ENCODE measurements around the gene TSGA10IP. TPM values are rescaled to one million over a fixed set of nuclear protein-coding genes. Genes with fewer than 3 reads are reported as not detected.

TSGA10IP gene
- total RNA-seq, 1 experiment from 2014 or later, result not detected

DNA sequence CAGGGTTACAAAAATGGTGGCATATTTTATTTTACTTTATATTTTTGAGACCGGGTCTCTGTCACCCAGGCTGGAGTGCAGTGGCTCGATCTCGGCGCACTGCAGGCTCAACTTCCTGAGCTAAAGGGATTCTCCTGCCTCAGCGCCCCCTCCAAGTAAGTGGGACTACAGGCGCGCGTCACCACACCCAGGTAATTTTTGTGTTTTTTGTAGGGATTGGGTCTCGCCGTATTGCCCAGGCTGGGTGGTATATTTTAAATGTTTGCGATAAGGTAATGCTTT, 44.4 kb upstream of the TSGA10IP start:
- Histone ChIP-seq H3K27ac (ENCODE audit: low read depth, low read length) (peak overlapping the region; percentile 20; the same call in 1 of the 2 replicates), H3K9me2 (ENCODE audit: insufficient read depth) (no peaks in the 10 kb centered on the region), H4K20me1 (ENCODE audit: insufficient read depth) (peaks cover 18% of the 10 kb centered on the region; the same call in 1 of the 2 replicates), H3K9ac (ENCODE audit: low read length) (peak overlapping the region; percentile 99), H2AFZ (ENCODE audit: low read depth, low read length, poor library complexity, severe bottlenecking) (no peak overlapping the region), H3K4me1 (ENCODE audit: control insufficient read depth in 1 of 2, insufficient read depth in 2 of 2, low read length in 2 of 2) (peaks cover 51 to 85% of the 10 kb centered on the region in 2 experiments), H3K36me3 (ENCODE audit: control insufficient read depth in 1 of 2, insufficient read depth in 2 of 2, low read length in 2 of 2) (peaks cover 4 to 32% of the 10 kb centered on the region in 2 experiments; a peak in 3 of 4 replicates), H3K4me2 (ENCODE audit: low read length) (peak overlapping the region; percentile 71), H3K9me3 (ENCODE audit: control insufficient read depth in 1 of 2, insufficient read depth in 1 of 2, low read depth in 1 of 2, low read length in 2 of 2) (no peaks in the 10 kb centered on the region), H3K4me3 (replicated peaks in 1 of 2; ENCODE audit: low read depth in 1 of 2, low read length in 2 of 2) (peak overlapping the region in 1 of 2 experiments; percentile 90; a peak in 2 of 4 replicates), H3K27me3 (ENCODE audit: insufficient read depth, low read length) (no peaks in the 10 kb centered on the region), H3K79me2 (ENCODE audit: insufficient read depth, low read length) (peaks cover 51% of the 10 kb centered on the region)
- ChIA-PET POLR2A (interaction anchor here (1.2 to 10.9 kb wide), 5 partner anchors 10 to 41 kb away, joined by 6 to 124 read pairs (median 30); partner anchors contain the start of genes CCDC85B, FIBP and MUS81), CTCF (interaction anchor here (0.9 to 1.4 kb wide), 5 partner anchors 9 to 41 kb away, joined by 3 to 6 read pairs (median 5); partner anchors contain the start of genes CCDC85B, FIBP and MUS81), RAD21 (ENCODE audit: low non-redundant PET in 1 of 2, low total read pairs in 2 of 2, uncharacterized antibody in 2 of 2, unreplicated experiment in 2 of 2) (no interaction called here)
- TF ChIP-seq, protein P1, sequence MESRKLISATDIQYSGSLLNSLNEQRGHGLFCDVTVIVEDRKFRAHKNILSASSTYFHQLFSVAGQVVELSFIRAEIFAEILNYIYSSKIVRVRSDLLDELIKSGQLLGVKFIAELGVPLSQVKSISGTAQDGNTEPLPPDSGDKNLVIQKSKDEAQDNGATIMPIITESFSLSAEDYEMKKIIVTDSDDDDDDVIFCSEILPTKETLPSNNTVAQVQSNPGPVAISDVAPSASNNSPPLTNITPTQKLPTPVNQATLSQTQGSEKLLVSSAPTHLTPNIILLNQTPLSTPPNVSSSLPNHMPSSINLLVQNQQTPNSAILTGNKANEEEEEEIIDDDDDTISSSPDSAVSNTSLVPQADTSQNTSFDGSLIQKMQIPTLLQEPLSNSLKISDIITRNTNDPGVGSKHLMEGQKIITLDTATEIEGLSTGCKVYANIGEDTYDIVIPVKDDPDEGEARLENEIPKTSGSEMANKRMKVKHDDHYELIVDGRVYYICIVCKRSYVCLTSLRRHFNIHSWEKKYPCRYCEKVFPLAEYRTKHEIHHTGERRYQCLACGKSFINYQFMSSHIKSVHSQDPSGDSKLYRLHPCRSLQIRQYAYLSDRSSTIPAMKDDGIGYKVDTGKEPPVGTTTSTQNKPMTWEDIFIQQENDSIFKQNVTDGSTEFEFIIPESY (IDR thresholded peaks at IDR 0.05; ENCODE audit: extremely low read depth, insufficient replicate concordance, low read length), result no peak
- no peak for TF ChIP-seq TCF7L2 (IDR thresholded peaks at IDR 0.05; ENCODE audit: borderline replicate concordance, extremely low read depth, insufficient read depth, insufficient read length)
- no peak for DNase-seq (ENCODE audit: low read depth, low spot score)
- no peak for ATAC-seq
- intact Hi-C loops (cut with micrococcal nuclease), result loop anchor here (1.0 kb wide), 1 partner anchor 15 kb away; no protein-coding TSS in a partner anchor
- BruUV-seq (replicated peaks), result TSS peak; percentile 90

DNA sequence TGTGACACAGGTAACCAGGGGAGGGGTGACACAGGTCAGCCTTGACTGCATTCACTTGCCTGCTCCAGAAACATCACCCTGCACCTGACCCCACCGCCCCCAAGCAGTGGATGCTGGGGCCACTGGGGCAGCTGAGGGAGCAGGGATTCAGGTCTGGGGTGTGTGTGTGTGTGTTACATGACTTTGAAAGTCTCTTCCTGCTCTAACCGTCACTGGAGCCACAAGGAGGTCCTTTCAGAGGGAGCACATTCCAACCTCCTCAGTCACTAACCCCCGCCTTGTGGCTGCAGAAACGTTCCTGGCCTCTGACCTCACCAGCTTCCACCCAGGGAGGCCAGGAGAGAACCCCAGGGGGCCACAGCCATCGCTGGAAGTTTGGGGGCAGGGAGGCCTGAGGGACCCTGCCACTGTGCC, 42.2 kb upstream of the TSGA10IP start:
- ATAC-seq, result peak; percentile 59
- H3K4me1 ChIP-seq (ENCODE audit: control insufficient read depth in 1 of 2, insufficient read depth in 2 of 2, low read length in 2 of 2), result peaks cover 49 to 85% of the 10 kb centered on the region in 2 experiments
- H3K9ac ChIP-seq (ENCODE audit: low read length), result peak overlapping the region; percentile 99
- peak overlapping the region in 1 of 2 experiments; percentile 25; a peak in 3 of 4 replicates for H3K4me3 ChIP-seq (replicated peaks in 1 of 2; ENCODE audit: low read depth in 1 of 2, low read length in 2 of 2)
- ChIA-PET RAD21 (ENCODE audit: low non-redundant PET in 1 of 2, low total read pairs in 2 of 2, uncharacterized antibody in 2 of 2, unreplicated experiment in 2 of 2) (interaction anchor here in 1 of 2 experiments (1.0 kb wide), 1 partner anchor 13 kb away, joined by 3 read pairs; the partner anchor contains the start of gene CCDC85B), POLR2A (interaction anchor here (0.8 to 10.9 kb wide), 5 partner anchors 9 to 481 kb away, joined by 3 to 124 read pairs (median 7); partner anchors contain the start of genes CCDC85B, FIBP and NEAT1), CTCF (interaction anchor here (1.3 to 1.6 kb wide), 3 partner anchors 12 to 18 kb away, joined by 3 to 4 read pairs (median 4); partner anchors contain the start of genes CCDC85B and FIBP)
- intact Hi-C loops (cut with micrococcal nuclease), result no loop called here
- BruUV-seq (replicated peaks), result no TSS peak
- no peaks in the 10 kb centered on the region for H3K27me3 ChIP-seq (ENCODE audit: insufficient read depth, low read length)
- peaks cover 0 to 15% of the 10 kb centered on the region in 2 experiments; a peak in 2 of 4 replicates for H3K36me3 ChIP-seq (ENCODE audit: control insufficient read depth in 1 of 2, insufficient read depth in 2 of 2, low read length in 2 of 2)
- DNase-seq (ENCODE audit: low read depth, low spot score), result peak; percentile 90
- H3K4me2 ChIP-seq (ENCODE audit: low read length), result peak overlapping the region; percentile 71
- H3K9me3 ChIP-seq (ENCODE audit: control insufficient read depth in 1 of 2, insufficient read depth in 1 of 2, low read depth in 1 of 2, low read length in 2 of 2), result no peaks in the 10 kb centered on the region
- H3K9me2 ChIP-seq (ENCODE audit: insufficient read depth), result no peaks in the 10 kb centered on the region
- no peak overlapping the region for H2AFZ ChIP-seq (ENCODE audit: low read depth, low read length, poor library complexity, severe bottlenecking)
- no peaks in the 10 kb centered on the region for H4K20me1 ChIP-seq (ENCODE audit: insufficient read depth)
- peak overlapping the region; percentile 86 for H3K27ac ChIP-seq (ENCODE audit: low read depth, low read length)
- H3K79me2 ChIP-seq (ENCODE audit: insufficient read depth, low read length), result peaks cover 29% of the 10 kb centered on the region
- no peak for TF ChIP-seq JUND (IDR thresholded peaks at IDR 0.05)
- peak; percentile 23 for TF ChIP-seq YY1 (IDR thresholded peaks at IDR 0.05; ENCODE audit: extremely low read depth, insufficient replicate concordance, low read depth, low read length)
- TF ChIP-seq, protein P1 (IDR thresholded peaks at IDR 0.05; ENCODE audit: extremely low read depth, insufficient replicate concordance, low read length), result peak; percentile 46
- TF ChIP-seq CBX3 (IDR thresholded peaks at IDR 0.05; ENCODE audit: low read depth), result no peak
- no peak for TF ChIP-seq CEBPB (IDR thresholded peaks at IDR 0.05; ENCODE audit: low read depth)
- TF ChIP-seq, protein P2, sequence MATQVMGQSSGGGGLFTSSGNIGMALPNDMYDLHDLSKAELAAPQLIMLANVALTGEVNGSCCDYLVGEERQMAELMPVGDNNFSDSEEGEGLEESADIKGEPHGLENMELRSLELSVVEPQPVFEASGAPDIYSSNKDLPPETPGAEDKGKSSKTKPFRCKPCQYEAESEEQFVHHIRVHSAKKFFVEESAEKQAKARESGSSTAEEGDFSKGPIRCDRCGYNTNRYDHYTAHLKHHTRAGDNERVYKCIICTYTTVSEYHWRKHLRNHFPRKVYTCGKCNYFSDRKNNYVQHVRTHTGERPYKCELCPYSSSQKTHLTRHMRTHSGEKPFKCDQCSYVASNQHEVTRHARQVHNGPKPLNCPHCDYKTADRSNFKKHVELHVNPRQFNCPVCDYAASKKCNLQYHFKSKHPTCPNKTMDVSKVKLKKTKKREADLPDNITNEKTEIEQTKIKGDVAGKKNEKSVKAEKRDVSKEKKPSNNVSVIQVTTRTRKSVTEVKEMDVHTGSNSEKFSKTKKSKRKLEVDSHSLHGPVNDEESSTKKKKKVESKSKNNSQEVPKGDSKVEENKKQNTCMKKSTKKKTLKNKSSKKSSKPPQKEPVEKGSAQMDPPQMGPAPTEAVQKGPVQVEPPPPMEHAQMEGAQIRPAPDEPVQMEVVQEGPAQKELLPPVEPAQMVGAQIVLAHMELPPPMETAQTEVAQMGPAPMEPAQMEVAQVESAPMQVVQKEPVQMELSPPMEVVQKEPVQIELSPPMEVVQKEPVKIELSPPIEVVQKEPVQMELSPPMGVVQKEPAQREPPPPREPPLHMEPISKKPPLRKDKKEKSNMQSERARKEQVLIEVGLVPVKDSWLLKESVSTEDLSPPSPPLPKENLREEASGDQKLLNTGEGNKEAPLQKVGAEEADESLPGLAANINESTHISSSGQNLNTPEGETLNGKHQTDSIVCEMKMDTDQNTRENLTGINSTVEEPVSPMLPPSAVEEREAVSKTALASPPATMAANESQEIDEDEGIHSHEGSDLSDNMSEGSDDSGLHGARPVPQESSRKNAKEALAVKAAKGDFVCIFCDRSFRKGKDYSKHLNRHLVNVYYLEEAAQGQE (IDR thresholded peaks at IDR 0.05; ENCODE audit: low read depth), result no peak
- TF ChIP-seq POLR2AphosphoS5 (IDR thresholded peaks at IDR 0.05; ENCODE audit: low read depth, low read length), result peak; percentile 50
- TF ChIP-seq TCF7L2 (IDR thresholded peaks at IDR 0.05; ENCODE audit: borderline replicate concordance, extremely low read depth, insufficient read depth, insufficient read length), result peak; percentile 39
